Measurements from ENCODE around the gene NRF1. TPM values are rescaled to one million over a fixed set of nuclear protein-coding genes. Genes with fewer than 3 reads are reported as not detected.

Gene NRF1
- total RNA-seq, 1 experiment from 2014 or later: 19.3 TPM

DNA sequence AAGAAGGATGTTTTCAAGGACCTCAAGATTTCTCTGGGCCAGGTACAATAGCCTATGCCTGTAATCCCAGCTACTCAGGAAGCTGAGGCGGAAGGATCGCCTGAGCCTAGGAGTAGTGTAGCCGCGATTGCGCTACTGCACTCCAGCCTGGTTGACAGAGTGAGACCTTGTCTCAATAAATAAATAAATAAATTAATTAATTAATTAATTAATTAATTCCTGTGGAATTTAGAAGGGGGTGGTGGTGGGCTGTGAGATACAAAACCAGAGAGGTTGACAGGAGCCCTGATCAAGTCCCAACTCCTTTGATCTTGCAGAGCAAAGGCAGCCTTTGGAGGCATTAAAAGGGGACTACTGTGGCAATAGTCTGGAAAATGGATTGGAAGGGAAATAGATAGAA, 39.3 kb upstream of the NRF1 start:
- Histone ChIP-seq H2BK12ac (ENCODE audit: insufficient read length, low read depth, low read length) (no peak overlapping the region), H3K23me2 (ENCODE audit: insufficient read length, low read depth, low read length, poor library complexity, severe bottlenecking) (no peaks in the 10 kb centered on the region), H3K56ac (ENCODE audit: insufficient read length, low read depth, low read length) (no peak overlapping the region), H3K9me3 (ENCODE audit: control insufficient read depth, low read depth, low read length) (no peaks in the 10 kb centered on the region), H3K23ac (ENCODE audit: insufficient read length, low read depth, low read length) (no peak overlapping the region), H2BK120ac (ENCODE audit: low read depth, low read length, poor library complexity, severe bottlenecking) (no peak overlapping the region), H4K20me1 (ENCODE audit: control insufficient read depth, insufficient read depth, insufficient read length) (no peaks in the 10 kb centered on the region), H3K4ac (ENCODE audit: low read depth, low read length) (no peak overlapping the region), H3K18ac (ENCODE audit: insufficient read length, low read depth, low read length) (no peak overlapping the region), H3K14ac (ENCODE audit: insufficient read depth, low read length) (no peak overlapping the region), H3K4me2 (ENCODE audit: insufficient read depth, insufficient read length, low read length) (no peak overlapping the region), H2AK5ac (ENCODE audit: insufficient read length, low read length) (no peak overlapping the region), H3K79me1 (ENCODE audit: insufficient read depth, low read depth, low read length, poor library complexity, severe bottlenecking) (no peaks in the 10 kb centered on the region), H3K27me3 (ENCODE audit: insufficient read depth, low read length) (no peaks in the 10 kb centered on the region), H2BK15ac (ENCODE audit: low read depth, low read length) (no peak overlapping the region), H3K4me1 (ENCODE audit: insufficient read depth, low read length) (no peaks in the 10 kb centered on the region), H4K8ac (replicated peaks; ENCODE audit: insufficient read length, low read depth, low read length) (no peak overlapping the region), H3K79me2 (ENCODE audit: insufficient read depth, low read length) (no peaks in the 10 kb centered on the region), H2BK5ac (ENCODE audit: insufficient read length, low read length) (no peak overlapping the region), H2BK20ac (ENCODE audit: low read depth, low read length, poor library complexity, severe bottlenecking) (no peak overlapping the region), H3K9ac (ENCODE audit: extremely low read depth, insufficient read length, low read length) (no peak overlapping the region), H4K91ac (ENCODE audit: insufficient read length, low read depth, low read length) (no peak overlapping the region), H2AFZ (ENCODE audit: low read length) (no peak overlapping the region), H4K5ac (ENCODE audit: insufficient read length, low read depth, low read length) (no peak overlapping the region), H3T11ph (ENCODE audit: low read length) (no peak overlapping the region), H3K27ac (ENCODE audit: insufficient read length, low read depth, low read length) (no peak overlapping the region)
- Mint-ChIP-seq H3K27ac (no peak overlapping the region), H3K9me3 (peaks cover 7 to 10% of the 10 kb centered on the region in 2 experiments; a peak in 4 of 5 replicates), H3K4me3 (no peak overlapping the region), H3K27me3 (ENCODE audit: low read depth) (no peaks in the 10 kb centered on the region; the same call in none of the 2 replicates), H3K36me3 (ENCODE audit: insufficient read depth in 1 of 3, low read depth in 3 of 3) (peaks cover 0 to 4% (median under 1%) of the 10 kb centered on the region in 3 experiments; a peak in 3 of 7 replicates), H3K4me1 (peaks cover 3 to 4% of the 10 kb centered on the region in 2 experiments; a peak in 2 of 4 replicates)
- WGBS (ENCODE audit: extremely low coverage, insufficient read length, low lambda C conversion rate): no CpG with 5 or more reads among the region's 5 CpGs
- no peak for TF ChIP-seq CTCF (conservative IDR thresholded peaks at IDR 0.05)
- DNase-seq: no peak
